ENCODE results near the gene WIPF2.

DNA sequence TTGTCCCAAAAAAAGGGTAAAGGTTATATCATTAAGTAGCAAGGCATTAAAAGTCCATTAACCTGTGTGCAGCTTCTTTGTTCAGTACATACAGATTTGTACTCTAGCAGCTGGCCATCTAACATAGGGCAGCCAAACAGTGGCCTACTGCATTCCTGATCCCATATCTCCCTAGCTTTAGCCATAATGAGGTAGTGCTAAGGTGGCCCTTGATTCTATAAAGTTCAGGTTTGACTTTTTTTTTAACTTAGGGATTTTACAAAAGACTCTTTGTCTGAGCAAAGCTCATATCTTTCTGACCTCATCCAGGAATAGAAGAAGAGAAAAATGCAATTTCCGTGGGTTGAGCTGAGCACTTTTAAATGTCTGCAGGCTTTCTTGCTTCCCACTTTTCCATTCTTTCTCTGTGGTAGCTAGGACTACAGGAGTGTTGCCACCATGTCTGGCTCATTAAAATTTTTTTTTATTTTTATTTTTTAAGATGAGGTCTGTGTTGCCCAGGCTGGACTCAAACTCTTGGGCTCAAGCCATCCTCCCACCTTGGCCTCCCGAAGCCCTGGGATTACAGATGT is 49.1 kb downstream of the WIPF2 start:
- TF ChIP-seq, protein P1, sequence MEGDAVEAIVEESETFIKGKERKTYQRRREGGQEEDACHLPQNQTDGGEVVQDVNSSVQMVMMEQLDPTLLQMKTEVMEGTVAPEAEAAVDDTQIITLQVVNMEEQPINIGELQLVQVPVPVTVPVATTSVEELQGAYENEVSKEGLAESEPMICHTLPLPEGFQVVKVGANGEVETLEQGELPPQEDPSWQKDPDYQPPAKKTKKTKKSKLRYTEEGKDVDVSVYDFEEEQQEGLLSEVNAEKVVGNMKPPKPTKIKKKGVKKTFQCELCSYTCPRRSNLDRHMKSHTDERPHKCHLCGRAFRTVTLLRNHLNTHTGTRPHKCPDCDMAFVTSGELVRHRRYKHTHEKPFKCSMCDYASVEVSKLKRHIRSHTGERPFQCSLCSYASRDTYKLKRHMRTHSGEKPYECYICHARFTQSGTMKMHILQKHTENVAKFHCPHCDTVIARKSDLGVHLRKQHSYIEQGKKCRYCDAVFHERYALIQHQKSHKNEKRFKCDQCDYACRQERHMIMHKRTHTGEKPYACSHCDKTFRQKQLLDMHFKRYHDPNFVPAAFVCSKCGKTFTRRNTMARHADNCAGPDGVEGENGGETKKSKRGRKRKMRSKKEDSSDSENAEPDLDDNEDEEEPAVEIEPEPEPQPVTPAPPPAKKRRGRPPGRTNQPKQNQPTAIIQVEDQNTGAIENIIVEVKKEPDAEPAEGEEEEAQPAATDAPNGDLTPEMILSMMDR (IDR thresholded peaks at IDR 0.05; ENCODE audit: extremely low read depth in 1 of 2, insufficient read depth in 1 of 2, low read depth in 1 of 2, low read length in 2 of 2) = no peak
- TF ChIP-seq POLR2A (IDR thresholded peaks at IDR 0.05; ENCODE audit: low read depth, low read length) (no peak), EZH2 (IDR thresholded peaks at IDR 0.05; ENCODE audit: borderline replicate concordance, low read depth, low read length, severe bottlenecking) (no peak), GATA2 (IDR thresholded peaks at IDR 0.05; ENCODE audit: insufficient read depth, insufficient read length, low read depth, low read length) (no peak), MYC (IDR thresholded peaks at IDR 0.05; ENCODE audit: low read depth, low read length) (no peak), POLR2AphosphoS5 (IDR thresholded peaks at IDR 0.05; ENCODE audit: insufficient read depth, low read depth, low read length) (no peak), JUN (IDR thresholded peaks at IDR 0.05; ENCODE audit: borderline replicate concordance, insufficient read depth, insufficient read length, low read depth) (no peak)

Data from endothelial cell of umbilical vein (primary cell).